ENCODE results near the gene ANKRD65.

DNA sequence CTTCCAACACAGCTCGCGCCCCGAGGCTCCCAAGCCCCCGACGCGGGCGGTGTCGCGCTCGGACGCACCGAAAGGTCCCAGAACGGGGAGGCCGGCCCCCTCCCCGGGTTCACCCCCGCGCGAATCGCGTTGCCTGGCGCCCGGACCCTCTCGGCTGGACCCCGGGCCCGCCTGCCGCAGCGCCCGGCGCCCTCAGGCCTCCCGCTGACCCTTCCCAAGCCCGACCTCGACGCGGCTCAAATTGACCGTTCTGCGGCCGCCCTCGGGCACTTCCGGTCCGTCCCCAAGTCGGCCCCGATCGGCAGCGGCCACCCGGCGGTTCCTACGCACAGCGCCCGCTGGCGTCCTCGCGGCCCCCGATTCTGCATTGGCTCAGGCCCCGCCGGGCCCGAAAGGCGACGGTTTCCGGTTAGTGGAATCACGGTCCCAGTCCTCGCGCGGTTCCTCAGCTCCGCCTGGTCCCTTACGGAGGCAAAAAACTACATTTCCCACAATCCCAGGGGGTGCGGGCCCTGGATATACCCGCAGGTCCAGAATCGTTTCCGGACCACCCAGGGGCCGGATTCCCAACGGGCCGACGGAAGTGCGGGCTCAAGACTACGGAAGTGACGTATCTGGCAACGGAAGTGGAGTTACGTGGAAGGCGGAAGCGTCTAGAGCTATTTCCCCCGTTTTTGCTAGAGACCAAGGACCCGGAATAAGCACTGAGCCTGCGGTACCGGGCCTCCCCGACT lies 46.0 kb downstream of the ANKRD65 start, which contains the start of gene AURKAIP1:
- TF ChIP-seq POLR2AphosphoS5 (IDR thresholded peaks at IDR 0.05; ENCODE audit: borderline replicate concordance, low read depth, low read length): peak; percentile 71
- no peak for TF ChIP-seq EZH2 (IDR thresholded peaks at IDR 0.05)
- peak; percentile 96 for TF ChIP-seq FOXP2 (optimal IDR thresholded peaks at IDR 0.05; ENCODE audit: control extremely low read depth, extremely low read length, insufficient read depth)
